ENCODE results near the gene APOL5. TPM values are rescaled to one million over a fixed set of nuclear protein-coding genes. Genes with fewer than 3 reads are reported as not detected.
A peak's percentile ranks its signal among the peaks of the same experiment; 100 is the strongest.

Gene APOL5
- polyA plus RNA-seq, 1 of the 3 experiments (the other 2 are of a cell fraction): not detected

DNA sequence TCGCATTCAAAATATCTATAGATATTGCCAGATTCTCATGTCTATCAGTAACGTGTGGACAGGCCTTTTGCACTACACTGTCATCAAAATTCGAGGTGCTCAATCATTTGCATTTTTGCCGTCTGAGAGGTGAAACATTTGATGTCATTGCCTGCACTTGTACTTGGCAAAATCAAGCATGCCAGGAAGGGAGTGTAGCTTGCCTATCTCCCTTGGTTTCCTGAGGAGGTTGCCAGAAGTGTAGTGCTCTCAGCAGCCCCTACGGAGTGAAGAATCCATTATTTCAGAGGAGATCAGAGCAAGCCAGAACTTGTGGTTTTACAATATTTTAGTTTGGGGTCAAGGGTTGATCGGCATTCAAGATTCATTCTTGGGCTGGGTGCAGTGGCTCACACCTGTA lies 30.2 kb upstream of the APOL5 start:
- Histone ChIP-seq H3K27ac (ENCODE audit: low read depth in 2 of 2, low read length in 1 of 2) (no peak overlapping the region), H3F3A (replicated peaks; ENCODE audit: insufficient read depth) (no peaks in the 10 kb centered on the region), H3K27me3 (ENCODE audit: insufficient read depth) (no peaks in the 10 kb centered on the region; the same call in 1 of the 2 replicates), H4K20me1 (ENCODE audit: insufficient read depth) (no peaks in the 10 kb centered on the region), H3K9me3 (no peaks in the 10 kb centered on the region), H3K79me2 (ENCODE audit: insufficient read depth) (no peaks in the 10 kb centered on the region), H3K4me1 (ENCODE audit: control insufficient read depth in 1 of 2, insufficient read depth in 2 of 2, low read depth in 1 of 2, low read length in 1 of 2) (no peaks in the 10 kb centered on the region; a peak in 1 of 4 replicates), H3K36me3 (replicated peaks in 1 of 2; ENCODE audit: control insufficient read depth in 1 of 2, insufficient read depth in 2 of 2, low read length in 1 of 2) (no peaks in the 10 kb centered on the region), H3K9ac (no peak overlapping the region), H2AFZ (ENCODE audit: low read depth) (no peak overlapping the region), H3K9me2 (no peaks in the 10 kb centered on the region), H3K4me3 (ENCODE audit: low read depth in 2 of 2, low read length in 1 of 2) (no peak overlapping the region), H3K4me2 (no peak overlapping the region)
- DNase-seq: no peak
- 72% methylated on average over 6 of the region's 6 CpGs for WGBS (ENCODE audit: low lambda C conversion rate)
- TF ChIP-seq MEF2A (IDR thresholded peaks at IDR 0.05; ENCODE audit: borderline replicate concordance, low read depth) (no peak), NFIC (IDR thresholded peaks at IDR 0.05; ENCODE audit: borderline replicate concordance) (no peak), RCOR1 (IDR thresholded peaks at IDR 0.05; ENCODE audit: low read length) (no peak), TCF12 (IDR thresholded peaks at IDR 0.05) (no peak)
- POLR2A ChIA-PET: no interaction called here
- CTCF ChIA-PET: no interaction called here

GRCh38 chr22:35688913-35689675 lies 28.6 kb upstream of the APOL5 start:
- no peak overlapping the region for H3K4me3 ChIP-seq (ENCODE audit: low read depth in 2 of 2, low read length in 1 of 2)
- H3K4me1 ChIP-seq (ENCODE audit: control insufficient read depth in 1 of 2, insufficient read depth in 2 of 2, low read depth in 1 of 2, low read length in 1 of 2): no peaks in the 10 kb centered on the region; a peak in 1 of 4 replicates
- no peaks in the 10 kb centered on the region for H3K36me3 ChIP-seq (replicated peaks in 1 of 2; ENCODE audit: control insufficient read depth in 1 of 2, insufficient read depth in 2 of 2, low read length in 1 of 2)
- H3K9me3 ChIP-seq: no peaks in the 10 kb centered on the region
- no peaks in the 10 kb centered on the region for H4K20me1 ChIP-seq (ENCODE audit: insufficient read depth)
- H3K9ac ChIP-seq: no peak overlapping the region
- DNase-seq: no peak
- ChIA-PET CTCF (no interaction called here), POLR2A (no interaction called here)
- H2AFZ ChIP-seq (ENCODE audit: low read depth): peak overlapping the region; percentile 55; the same call in 1 of the 2 replicates
- H3K27ac ChIP-seq (ENCODE audit: low read depth in 2 of 2, low read length in 1 of 2): no peak overlapping the region
- TF ChIP-seq RCOR1 (IDR thresholded peaks at IDR 0.05; ENCODE audit: low read length): no peak
- no peak for TF ChIP-seq YY1 (IDR thresholded peaks at IDR 0.05; ENCODE audit: low read depth)
- H3K9me2 ChIP-seq: no peaks in the 10 kb centered on the region
- H3K79me2 ChIP-seq (ENCODE audit: insufficient read depth): no peaks in the 10 kb centered on the region
- 75% methylated on average over 10 of the region's 10 CpGs for WGBS (ENCODE audit: low lambda C conversion rate)
- no peaks in the 10 kb centered on the region for H3F3A ChIP-seq (replicated peaks; ENCODE audit: insufficient read depth)
- H3K27me3 ChIP-seq (ENCODE audit: insufficient read depth): no peaks in the 10 kb centered on the region; the same call in 1 of the 2 replicates
- H3K4me2 ChIP-seq: no peak overlapping the region

DNA sequence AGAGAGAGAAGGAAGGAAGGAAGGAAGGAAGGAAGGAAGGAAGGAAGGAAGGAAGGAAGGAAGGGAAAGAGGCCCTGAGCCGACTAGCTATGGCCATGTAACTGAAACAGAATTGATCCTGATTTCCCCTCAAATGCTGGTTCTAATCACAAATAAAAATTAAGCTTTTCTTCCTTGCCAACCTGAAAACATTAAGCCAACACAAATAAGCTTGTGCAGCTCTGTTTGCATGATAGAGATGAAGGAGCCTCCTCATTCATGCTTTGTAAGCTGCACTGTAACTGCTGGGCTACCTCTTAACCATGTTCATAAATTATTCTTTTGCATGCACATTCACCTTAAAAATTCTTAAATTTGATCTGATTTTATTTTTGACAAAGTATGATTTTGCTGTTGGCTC lies 27.7 kb upstream of the APOL5 start:
- Histone ChIP-seq H3F3A (replicated peaks; ENCODE audit: insufficient read depth) (no peaks in the 10 kb centered on the region), H3K9me2 (no peaks in the 10 kb centered on the region), H3K27me3 (ENCODE audit: insufficient read depth) (no peaks in the 10 kb centered on the region; the same call in 1 of the 2 replicates), H3K79me2 (ENCODE audit: insufficient read depth) (no peaks in the 10 kb centered on the region), H3K9ac (no peak overlapping the region), H3K4me1 (ENCODE audit: control insufficient read depth in 1 of 2, insufficient read depth in 2 of 2, low read depth in 1 of 2, low read length in 1 of 2) (no peaks in the 10 kb centered on the region; a peak in 1 of 4 replicates), H3K27ac (ENCODE audit: low read depth in 2 of 2, low read length in 1 of 2) (no peak overlapping the region), H3K4me2 (no peak overlapping the region), H2AFZ (ENCODE audit: low read depth) (no peak overlapping the region), H3K9me3 (no peaks in the 10 kb centered on the region), H3K4me3 (ENCODE audit: low read depth in 2 of 2, low read length in 1 of 2) (no peak overlapping the region), H3K36me3 (replicated peaks in 1 of 2; ENCODE audit: control insufficient read depth in 1 of 2, insufficient read depth in 2 of 2, low read length in 1 of 2) (no peaks in the 10 kb centered on the region), H4K20me1 (ENCODE audit: insufficient read depth) (no peaks in the 10 kb centered on the region)
- no peak for DNase-seq
- ChIA-PET POLR2A (no interaction called here), CTCF (interaction anchor here (0.6 to 1.1 kb wide), 2 partner anchors 25 to 149 kb away, joined by 3 read pairs; no protein-coding TSS in a partner anchor)
- WGBS (ENCODE audit: low lambda C conversion rate): 92% methylated on average over 1 of the region's 1 CpG
- TF ChIP-seq RXRA (IDR thresholded peaks at IDR 0.05; ENCODE audit: borderline replicate concordance, low read depth): no peak
- no peak for TF ChIP-seq GATA2 (CRISPR knock-in tag; IDR thresholded peaks at IDR 0.05)
- TF ChIP-seq SMC3 (IDR thresholded peaks at IDR 0.05; ENCODE audit: low read depth, low read length): no peak
- TF ChIP-seq RFX5 (IDR thresholded peaks at IDR 0.05; ENCODE audit: low read length): no peak
- TF ChIP-seq NRF1 (IDR thresholded peaks at IDR 0.05; ENCODE audit: low read depth, low read length): no peak
- no peak for TF ChIP-seq RAD21 (IDR thresholded peaks at IDR 0.05; ENCODE audit: low read length)
- no peak for TF ChIP-seq YY1 (IDR thresholded peaks at IDR 0.05; ENCODE audit: low read depth)
- no peak for TF ChIP-seq RCOR1 (IDR thresholded peaks at IDR 0.05; ENCODE audit: low read length)
- no peak for TF ChIP-seq SIN3A (IDR thresholded peaks at IDR 0.05; ENCODE audit: borderline replicate concordance, low read depth, low read length)
- no peak for TF ChIP-seq TAF1 (IDR thresholded peaks at IDR 0.05; ENCODE audit: borderline replicate concordance, low read depth, low read length)
- TF ChIP-seq, protein P1, sequence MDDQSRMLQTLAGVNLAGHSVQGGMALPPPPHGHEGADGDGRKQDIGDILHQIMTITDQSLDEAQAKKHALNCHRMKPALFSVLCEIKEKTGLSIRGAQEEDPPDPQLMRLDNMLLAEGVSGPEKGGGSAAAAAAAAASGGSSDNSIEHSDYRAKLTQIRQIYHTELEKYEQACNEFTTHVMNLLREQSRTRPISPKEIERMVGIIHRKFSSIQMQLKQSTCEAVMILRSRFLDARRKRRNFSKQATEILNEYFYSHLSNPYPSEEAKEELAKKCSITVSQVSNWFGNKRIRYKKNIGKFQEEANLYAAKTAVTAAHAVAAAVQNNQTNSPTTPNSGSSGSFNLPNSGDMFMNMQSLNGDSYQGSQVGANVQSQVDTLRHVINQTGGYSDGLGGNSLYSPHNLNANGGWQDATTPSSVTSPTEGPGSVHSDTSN (IDR thresholded peaks at IDR 0.05): no peak
- TF ChIP-seq MEF2A (IDR thresholded peaks at IDR 0.05; ENCODE audit: borderline replicate concordance, low read depth): no peak
- no peak for TF ChIP-seq FOXJ3 (CRISPR knock-in tag; IDR thresholded peaks at IDR 0.05)
- no peak for TF ChIP-seq CHD2 (IDR thresholded peaks at IDR 0.05; ENCODE audit: low read length, partially characterized antibody)
- no peak for TF ChIP-seq FOXM1 (IDR thresholded peaks at IDR 0.05; ENCODE audit: low read depth)
- no peak for TF ChIP-seq ZBTB33 (IDR thresholded peaks at IDR 0.05; ENCODE audit: borderline replicate concordance, low read depth)
- no peak for TF ChIP-seq JUND (IDR thresholded peaks at IDR 0.05)
- no peak for TF ChIP-seq EP300 (IDR thresholded peaks at IDR 0.05; ENCODE audit: borderline replicate concordance in 1 of 2, low read depth in 1 of 2, low read length in 1 of 2)
